Epithelial cell of proximal tubule (primary cell): Measurements from ENCODE around the gene RRP8. TPM values are rescaled to one million over a fixed set of nuclear protein-coding genes. Genes with fewer than 3 reads are reported as not detected.

Source experiments
- DNase-seq: peaks from one replicate; pipeline ENCODE4 v3.0.0-alpha.2; 2011; ENCODE audit warnings: low read depth
- H3K4me3 ChIP-seq: 2 replicates; pipeline ENCODE4 v1.5.1; 2011; ENCODE audit warnings: low read depth, mild to moderate bottlenecking, low read length
- CTCF ChIP-seq: conservative IDR thresholded peaks from 2 replicates; pipeline ENCODE4 v1.5.1; 2012; ENCODE audit warnings: low read depth, mild to moderate bottlenecking, low read length
- total RNA-seq: library from RNA; depleted of rRNA; stranded (reverse); fragments of >200 nt; gene quantifications from 2 replicates; pipeline ENCODE4 v1.2.3, GENCODE V29; 2015

The RRP8 gene
- total RNA-seq, 1 donor from 2014 or later, result 6.7 TPM

- no peak for DNase-seq
- no peak overlapping the region for H3K4me3 ChIP-seq
- TF ChIP-seq CTCF, result no peak
Observed at GRCh38 chr11:6607190-6607795, 3.9 kb upstream of the RRP8 start.

- TF ChIP-seq CTCF, result no peak
- peak; percentile 85 for DNase-seq
- H3K4me3 ChIP-seq, result peak overlapping the region; percentile 37
Observed at GRCh38 chr11:6606471-6607189, 3.2 kb upstream of the RRP8 start.

GRCh38 chr11:6604790-6605189 is 1.4 kb upstream of the RRP8 start:
- peak overlapping the region; percentile 90 for H3K4me3 ChIP-seq
- no peak for DNase-seq
- TF ChIP-seq CTCF, result no peak

DNA sequence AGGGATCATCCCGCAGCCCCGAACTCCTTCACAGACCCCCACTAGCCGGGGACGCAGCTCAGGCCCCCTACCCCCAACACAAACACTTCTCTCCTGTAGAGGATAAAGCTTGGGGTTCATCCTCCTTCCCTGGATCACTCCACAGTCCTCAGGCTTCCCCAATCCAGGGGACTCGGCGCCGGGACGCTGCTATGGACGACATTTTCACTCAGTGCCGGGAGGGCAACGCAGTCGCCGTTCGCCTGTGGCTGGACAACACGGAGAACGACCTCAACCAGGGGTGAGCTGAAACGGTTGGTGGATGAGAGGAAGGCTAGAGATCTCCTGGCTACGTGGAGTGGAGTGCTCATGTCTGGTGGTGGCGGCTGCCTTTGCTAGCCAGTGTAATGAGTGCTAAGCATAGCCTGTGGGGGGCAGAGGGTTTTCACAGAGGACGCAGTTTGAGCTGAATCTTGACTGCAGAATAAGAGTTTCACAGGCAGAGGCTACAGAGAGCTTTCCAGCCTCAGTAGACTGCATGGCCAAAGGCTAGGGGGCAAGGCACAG is 738 bp upstream of the RRP8 start:
- H3K4me3 ChIP-seq, result peak overlapping the region; percentile 90
- no peak for DNase-seq
- peak; percentile 20 for TF ChIP-seq CTCF

DNA sequence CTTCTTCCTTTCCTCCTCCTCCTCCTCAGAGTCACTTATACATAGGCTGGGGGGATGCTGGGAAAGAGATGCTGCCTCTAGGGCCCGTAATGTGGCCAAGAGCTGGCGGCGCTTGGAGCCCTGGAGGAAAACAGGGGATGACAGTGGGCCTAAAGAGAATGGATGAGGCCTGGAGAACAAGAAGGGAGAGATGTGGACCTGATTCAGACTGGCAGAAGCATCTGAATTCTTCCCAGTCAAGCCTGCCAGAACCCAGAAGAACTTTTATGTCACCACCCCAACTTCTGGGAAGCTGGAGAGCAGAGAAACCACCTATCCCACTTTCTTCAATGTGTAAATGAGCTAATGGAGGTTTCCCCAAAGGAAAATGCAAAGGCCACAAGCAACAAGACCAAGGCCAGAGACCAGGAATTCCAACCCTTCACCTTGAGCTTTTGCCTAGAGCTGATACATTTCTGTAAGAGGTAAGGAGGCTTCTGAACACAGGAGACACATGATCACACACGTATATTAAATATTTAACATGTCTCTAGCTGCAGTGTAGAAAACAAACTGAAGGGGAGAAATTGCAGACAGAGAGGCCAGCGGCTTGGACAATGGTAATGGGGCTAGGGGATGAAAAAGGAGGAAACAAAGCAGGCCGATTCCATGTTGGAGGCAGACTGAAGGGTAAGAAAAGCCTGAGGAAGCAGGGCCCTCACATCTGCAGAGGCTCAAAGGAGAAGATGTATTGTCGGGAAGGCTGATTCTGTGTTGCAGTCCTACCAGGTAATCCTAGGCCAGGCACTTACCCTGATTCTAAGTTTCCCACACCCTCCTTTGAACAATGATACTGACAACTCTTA is 1.1 kb downstream of the RRP8 start:
- peak overlapping the region; percentile 90 for H3K4me3 ChIP-seq
- DNase-seq, result no peak
- peak; percentile 9 for TF ChIP-seq CTCF

GRCh38 chr11:6601041-6601461 is 2.4 kb downstream of the RRP8 start:
- TF ChIP-seq CTCF, result no peak
- DNase-seq, result no peak
- H3K4me3 ChIP-seq, result no peak overlapping the region
